Dedifferentiated amniotic fluid mesenchymal stem cell (primary cell): ENCODE results near the gene P2RY6.

Source experiments
- DNase-seq: peaks from one replicate; pipeline ENCODE4 v3.0.0-alpha.2; 2016; ENCODE audit errors: extremely low spot score

Gene P2RY6

GRCh38 chr11:73236854-73237253, 35.3 kb upstream of the P2RY6 start:
- DNase-seq = no peak

GRCh38 chr11:73237471-73238290, 34.5 kb upstream of the P2RY6 start:
- DNase-seq = no peak

DNA sequence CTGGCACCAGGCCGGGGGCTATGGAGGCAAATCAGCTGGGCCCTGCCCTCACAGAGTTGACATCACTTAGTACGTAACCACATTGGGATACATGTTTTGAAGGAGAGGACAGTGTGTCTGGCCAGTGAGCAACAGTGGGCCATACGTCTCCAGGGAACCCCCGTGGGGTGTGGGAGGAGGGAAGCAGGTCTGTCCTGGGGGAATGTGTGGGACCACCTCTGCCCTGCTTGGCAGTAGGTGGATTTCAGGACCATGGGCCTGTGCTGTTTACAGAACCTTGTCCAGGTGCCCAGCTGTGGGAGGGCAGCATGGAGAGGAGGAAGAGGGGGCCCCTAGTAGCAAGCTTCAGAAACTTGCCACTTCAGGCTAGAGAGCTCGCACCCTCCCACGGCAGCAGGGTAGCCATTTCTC, 33.0 kb upstream of the P2RY6 start:
- no peak for DNase-seq

DNA sequence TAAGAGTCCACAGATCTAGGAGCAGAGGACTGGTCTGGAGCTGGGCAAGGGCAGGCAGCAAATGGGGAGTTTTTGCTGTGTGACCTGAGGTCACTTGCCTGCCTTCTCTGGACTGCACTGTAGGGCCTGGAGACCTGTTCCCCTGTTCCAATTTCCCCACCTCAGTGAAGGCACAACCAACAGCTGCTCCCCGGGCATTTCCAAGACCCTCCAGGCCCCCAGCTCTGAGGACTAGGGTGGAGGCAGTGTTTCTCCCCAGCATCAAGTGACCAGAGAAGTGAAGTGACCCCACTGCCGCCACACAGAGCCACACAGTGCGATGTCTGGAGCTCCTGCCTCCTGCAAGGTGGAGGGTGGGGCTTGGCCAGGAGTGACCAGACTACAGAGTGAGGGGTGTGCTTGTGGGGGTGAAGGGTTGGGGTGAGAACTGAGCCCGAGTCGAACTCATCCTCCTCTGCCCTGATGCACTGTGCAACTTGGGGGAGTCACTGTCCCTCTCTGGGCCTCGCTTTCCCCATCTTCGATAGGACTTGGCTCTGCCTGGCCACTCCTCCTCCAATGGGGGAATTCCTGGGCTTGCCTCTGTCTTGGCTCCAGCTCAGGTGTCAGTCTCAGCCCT, 32.5 kb upstream of the P2RY6 start:
- DNase-seq = no peak

DNA sequence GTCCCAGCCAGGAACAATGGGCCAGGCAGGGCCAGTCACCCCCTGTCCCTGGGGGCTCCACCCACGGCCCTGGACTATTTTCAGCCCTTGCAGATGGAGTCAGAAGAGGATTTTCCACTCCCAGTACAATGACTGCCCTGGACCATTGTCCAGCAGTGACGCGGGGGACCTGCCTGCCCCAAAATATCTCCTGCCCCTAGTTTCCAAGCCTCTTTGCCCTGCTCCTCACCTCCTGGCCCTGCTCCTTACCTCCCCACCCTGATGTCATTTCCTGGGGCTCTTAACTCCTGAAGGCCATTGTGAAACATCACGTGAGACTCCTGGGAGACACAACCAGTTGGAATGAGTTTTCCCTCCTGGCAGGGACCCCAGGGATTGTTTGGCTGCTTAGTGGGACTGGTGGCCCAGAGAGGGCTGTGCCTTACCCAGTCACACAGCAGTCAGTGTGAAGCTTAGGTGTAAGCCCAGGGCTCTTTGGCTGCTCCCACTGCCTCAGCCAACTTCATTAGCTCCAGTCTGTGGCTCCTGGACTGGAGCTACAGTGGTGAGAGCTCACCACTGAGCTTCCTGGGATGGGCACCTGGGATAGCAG, 31.9 kb upstream of the P2RY6 start:
- DNase-seq = no peak

GRCh38 chr11:73241300-73241699, 30.8 kb upstream of the P2RY6 start:
- DNase-seq = no peak

GRCh38 chr11:73242251-73243092, 29.7 kb upstream of the P2RY6 start:
- DNase-seq = peak; percentile 66

- DNase-seq = no peak
Observed at GRCh38 chr11:73243093-73243485, 29.0 kb upstream of the P2RY6 start.

DNA sequence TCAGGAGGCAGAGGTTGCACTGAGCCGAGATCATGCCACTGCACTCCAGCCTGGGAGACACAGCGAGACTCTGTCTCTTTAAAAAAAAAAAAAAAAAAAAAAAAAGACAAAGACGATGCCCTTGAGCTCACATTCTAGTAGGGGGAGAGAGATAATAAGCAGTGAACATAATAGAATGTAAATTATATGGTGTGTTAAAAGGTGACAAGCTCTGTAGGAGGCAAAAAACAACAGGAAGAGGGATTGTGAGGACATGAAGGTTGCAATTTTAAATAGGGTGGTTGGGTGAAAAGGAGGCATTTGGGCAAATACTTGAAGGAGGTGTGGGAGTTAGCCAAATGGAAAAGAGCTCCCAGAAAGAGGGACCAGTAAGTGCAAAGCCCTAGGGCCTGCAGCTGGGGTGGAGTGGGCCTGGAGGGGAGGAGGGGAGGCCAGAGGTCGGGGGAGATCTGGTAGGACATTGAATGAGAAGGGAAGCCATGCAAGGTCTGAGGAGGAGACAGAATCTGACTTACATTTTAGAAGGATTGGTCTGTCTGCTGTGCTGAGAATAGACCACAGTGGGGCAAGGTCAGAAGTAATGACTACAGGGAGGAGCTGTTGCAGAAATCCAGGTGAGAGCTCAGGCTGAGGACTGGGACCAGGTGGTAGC, 27.4 kb upstream of the P2RY6 start:
- DNase-seq = no peak

DNA sequence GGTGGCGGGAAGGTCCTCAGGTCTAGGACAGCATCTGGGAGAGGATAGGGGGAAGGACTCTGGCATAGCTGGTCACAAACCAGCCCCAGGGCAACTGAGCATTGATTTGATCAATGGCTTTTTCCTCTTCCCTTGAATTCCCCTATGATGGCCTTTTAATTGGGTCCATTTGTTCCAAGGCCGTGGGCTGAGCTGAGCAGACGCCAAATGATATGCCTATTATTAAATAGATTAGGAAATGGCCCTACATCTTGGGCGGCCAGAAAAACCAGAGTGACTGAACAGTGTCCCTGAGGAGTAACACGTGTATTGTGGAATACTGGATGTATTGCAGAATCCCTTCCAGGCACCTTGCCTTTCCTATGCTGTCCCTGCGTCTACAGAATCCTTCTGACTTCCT, 26.7 kb upstream of the P2RY6 start:
- no peak for DNase-seq

DNA sequence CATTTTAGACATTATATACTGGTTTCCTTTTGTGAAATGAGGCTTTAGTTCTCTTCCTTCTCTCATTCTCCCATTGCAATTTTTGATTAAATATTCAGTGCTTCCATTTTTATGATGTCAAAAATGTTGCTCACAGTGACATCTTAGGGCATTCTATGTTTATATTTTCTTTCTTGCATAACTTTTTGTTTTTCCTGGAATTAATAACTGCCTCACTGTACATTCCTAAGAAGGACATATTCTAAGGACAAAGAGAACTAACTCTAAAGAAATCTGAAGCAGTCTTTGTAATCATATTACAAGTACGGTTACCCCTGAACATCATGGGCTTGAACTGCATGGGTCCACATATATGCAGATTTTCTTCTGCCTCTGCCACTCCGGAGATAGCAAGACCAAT, 25.8 kb upstream of the P2RY6 start:
- no peak for DNase-seq

DNA sequence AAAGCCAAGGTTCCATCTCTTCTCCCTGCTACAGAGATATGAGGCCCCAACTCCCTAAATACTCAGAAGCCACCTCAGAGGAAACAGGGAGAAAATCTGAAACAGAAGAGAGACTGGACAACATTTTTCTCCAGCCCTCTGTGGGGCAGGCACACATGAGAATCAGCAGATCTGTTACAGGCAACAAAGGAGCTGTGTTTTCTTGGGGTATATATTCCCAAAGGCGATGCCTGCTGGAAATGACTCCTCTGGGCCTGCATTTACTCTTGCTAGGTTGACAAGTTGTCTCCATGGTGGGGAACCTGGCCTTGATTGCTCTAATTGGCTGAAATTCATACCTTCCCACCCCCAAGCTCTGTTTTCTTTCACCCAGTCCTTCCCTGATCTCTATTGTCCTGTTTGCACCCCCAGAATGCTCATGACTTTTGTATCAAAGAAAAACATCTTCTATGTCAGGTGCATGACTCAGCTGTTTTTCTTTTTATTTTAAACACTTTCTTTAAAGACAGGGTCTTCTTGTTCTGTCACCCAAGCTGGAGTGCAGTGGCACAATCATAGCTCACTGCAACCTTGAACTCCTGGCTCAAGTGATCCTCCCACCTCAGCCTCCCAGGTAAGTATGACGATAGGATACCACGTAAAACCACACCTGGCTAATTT, 23.5 kb upstream of the P2RY6 start:
- DNase-seq = no peak

DNA sequence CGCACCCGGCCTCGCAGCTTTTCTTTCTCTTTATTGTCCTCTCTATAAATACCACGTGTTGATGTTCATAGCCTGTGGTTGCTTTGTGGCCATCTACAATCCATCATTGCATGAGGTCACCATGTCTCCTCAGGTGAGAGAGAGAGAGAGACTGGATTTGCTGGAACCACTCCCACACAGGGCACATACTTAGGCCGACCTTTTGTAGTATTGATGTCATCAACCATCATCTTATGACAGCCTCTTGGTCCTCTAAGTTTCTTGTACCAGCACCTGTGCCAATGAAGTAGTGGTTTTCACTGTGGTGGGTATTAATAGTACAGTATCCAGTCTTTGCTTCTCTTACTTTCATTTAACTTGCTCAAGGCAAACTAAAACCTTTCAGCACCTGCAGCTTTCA, 22.8 kb upstream of the P2RY6 start:
- no peak for DNase-seq

GRCh38 chr11:73249853-73250783, 22.0 kb upstream of the P2RY6 start:
- no peak for DNase-seq

DNA sequence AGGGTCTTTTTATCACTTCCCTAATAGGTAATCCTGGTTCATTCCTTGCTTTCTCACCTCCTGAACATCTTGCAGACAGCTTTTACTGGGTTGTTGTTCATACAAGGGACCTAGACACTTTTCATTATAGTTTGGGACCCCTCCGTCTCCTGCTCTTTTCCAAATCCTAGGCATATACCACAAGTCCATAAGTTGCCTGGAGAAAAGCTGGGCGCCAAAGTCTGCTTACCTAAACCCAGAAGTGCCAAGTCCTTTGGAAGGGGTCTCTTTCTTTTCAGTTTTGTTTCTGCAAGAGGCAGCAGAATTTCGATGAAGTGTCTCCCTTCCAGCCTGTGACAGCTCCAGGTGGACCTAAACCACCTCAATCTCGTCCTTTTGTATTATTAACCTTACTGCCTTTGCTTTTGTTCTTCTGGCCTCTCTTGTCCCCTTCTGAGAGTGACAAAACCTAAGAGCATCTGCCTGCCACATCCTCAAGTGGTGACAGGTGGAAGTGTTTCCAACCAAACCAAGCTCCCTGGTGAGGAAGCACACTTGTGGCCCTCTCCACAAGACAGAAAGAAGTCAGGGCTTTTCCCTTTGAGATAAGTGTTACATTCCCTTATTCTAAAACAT, 19.5 kb upstream of the P2RY6 start:
- no peak for DNase-seq

DNA sequence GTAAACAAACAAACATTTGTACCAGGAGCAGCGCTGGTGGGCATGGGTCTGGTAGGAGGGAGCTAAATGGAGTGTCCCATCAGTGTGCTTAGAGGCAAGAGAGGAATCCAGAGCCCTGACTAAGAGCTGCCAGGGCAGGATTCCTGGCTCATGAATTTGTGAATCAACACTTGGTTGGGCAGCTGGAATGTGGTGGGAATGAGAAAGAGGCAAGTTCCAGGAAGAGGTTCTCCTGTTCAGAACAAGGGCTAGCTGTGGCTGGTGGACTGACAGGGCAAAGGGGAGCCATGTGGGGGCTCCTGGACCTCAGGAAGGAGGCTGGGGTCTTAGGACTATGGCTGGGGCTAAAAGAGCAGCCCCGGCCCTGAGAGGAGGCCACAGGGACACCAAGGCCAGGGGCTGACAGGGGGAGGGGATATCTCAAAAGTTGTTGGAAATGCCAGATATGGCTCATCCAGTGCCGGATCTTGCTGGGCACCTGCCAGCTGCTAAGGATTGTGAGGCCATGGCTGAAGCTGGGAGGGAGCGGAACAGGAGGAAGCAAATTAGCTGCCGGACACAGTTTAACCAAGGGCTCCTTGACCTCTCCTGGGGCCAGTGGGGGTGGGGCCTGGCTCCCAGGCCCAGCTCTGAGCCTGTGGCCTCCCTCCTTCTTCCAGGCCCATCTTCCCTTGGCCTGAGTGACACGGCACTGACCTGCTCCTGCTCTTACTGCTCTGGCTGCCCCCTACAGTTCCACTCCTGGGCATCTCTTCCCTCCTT, 14.6 kb upstream of the P2RY6 start:
- DNase-seq = peak; percentile 95

DNA sequence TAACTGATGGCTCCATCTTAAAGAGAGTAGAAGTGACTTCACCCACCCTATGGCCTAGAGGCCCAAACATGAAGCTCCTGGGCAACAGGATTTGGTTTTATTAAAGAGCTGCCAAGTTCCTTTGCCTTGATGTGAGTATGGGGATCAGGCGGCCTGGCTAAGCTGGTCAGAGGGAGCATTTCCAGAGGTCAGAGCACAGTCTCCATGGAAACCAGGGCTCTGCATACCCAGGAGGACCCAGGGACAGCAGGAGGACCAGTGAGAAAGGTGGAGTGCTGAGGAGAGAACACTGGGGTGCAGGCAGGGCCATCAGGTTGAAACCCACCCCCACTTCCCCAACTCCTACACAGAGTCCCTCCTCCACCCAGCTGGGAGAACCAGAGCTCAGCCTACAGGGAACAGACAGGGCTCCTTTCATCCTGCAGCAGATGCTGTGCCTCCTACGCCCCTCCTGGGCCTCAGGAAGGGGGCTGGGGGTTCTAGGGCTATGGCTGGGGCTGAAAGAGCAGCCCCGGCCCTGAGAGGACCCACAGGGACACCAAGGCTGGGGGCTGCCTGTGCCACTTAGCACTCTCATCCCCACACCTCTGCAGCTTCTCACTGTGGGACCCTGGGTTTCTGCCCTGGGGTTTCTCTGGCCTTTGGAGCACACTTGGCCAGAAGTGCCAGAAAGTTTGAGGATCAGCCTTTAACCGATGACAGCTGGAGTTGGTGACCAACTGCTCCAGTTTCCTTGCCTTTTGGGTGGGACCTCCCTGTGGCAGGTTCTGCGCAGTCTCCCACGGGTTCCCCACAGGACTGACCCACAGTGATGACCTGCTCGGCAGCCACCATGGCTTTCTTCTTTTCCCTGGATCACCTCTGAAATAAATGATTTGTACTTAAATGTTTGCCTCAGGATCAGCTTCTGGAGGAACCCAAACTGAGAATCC, 13.8 kb upstream of the P2RY6 start:
- DNase-seq = no peak
